K562 (cell line): Measurements from ENCODE around the gene ZSCAN21. TPM values are rescaled to one million over a fixed set of nuclear protein-coding genes. Genes with fewer than 3 reads are reported as not detected.

ENCODE experiments used
- ATAC-seq: fragments of 200-7000 bp; cut with Tn5 transposase; 3 replicates; pipeline ENCODE4 v1.9.1; 2020; ENCODE audit warnings: moderate library complexity
- BruUV-seq: library from RNA; stranded (reverse); fragments of 400-500 nt; replicated peaks from 2 replicates; lab custom pipeline; 2021; lab: Mats Ljungman, UMichigan
- CTCF ChIA-PET: fragments of 300-600 bp; formaldehyde crosslinking; extraction: SDS; loops from one replicate; lab custom pipeline; 2021; ENCODE audit warnings: low intra/inter-chr PET ratio; lab: Yijun Ruan, JAX
- POLR2A ChIA-PET: fragments of 300-600, 350-650 bp; sonication (Branson Sonifier 250); formaldehyde crosslinking; extraction: SDS; loops from one replicate; lab custom pipeline; 2021; ENCODE audit warnings: antibody characterized with exemption, inconsistent platforms; lab: Yijun Ruan, JAX
- DNase-seq, 4 experiments: peaks; one replicate each; pipeline versions ENCODE4 v3.0.0 to v3.0.0-alpha.2; 2011 to 2018; ENCODE audit warnings: low spot score in 3 of 4, mixed read lengths in 3 of 4; ENCODE audit errors: extremely low read depth in 1 of 4
- FAIRE-seq: peaks from 2 replicates; lab custom pipeline; 2011; peaks lifted over from hg19 to GRCh38; lab: Jason Lieb, UNC
- H2AFZ ChIP-seq: 2 replicates; pipeline ENCODE4 v1.6.0; 2011; ENCODE audit warnings: low read depth, low read length, control low read depth, inconsistent platforms
- H3K27ac ChIP-seq: fragments of 200-600 bp; 3 replicates; pipeline ENCODE4 v1.8.0; 2011; ENCODE audit warnings: low read depth, mild to moderate bottlenecking, control low read depth, inconsistent platforms, low read length, moderate library complexity, mixed read lengths; ENCODE audit errors: extremely low read depth
- H3K27me3 ChIP-seq, 2 experiments: fragments of 300-600 bp in 1 of 2; 2 replicates in 1 of 2; 3 replicates in 1 of 2; pipeline versions ENCODE4 v1.6.0 to v1.8.0; 2011; ENCODE audit warnings: inconsistent platforms in 2 of 2, low read length in 2 of 2, mild to moderate bottlenecking in 1 of 2, mixed read lengths in 1 of 2, moderate library complexity in 1 of 2; ENCODE audit not compliant: control insufficient read depth in 2 of 2, insufficient read depth in 2 of 2
- H3K36me3 ChIP-seq: fragments of 300-600 bp; 3 replicates; pipeline ENCODE4 v1.8.0; 2011; ENCODE audit warnings: mild to moderate bottlenecking, low read length, inconsistent platforms; ENCODE audit not compliant: control insufficient read depth, insufficient read depth
- H3K4me1 ChIP-seq, 2 experiments: fragments of 200-600 bp in 1 of 2; replicated peaks in 1 of 2; 2 replicates in 1 of 2; 3 replicates in 1 of 2; pipeline versions ENCODE4 v1.5.1 to v1.8.0; 2011; ENCODE audit warnings: inconsistent platforms in 2 of 2, low read length in 2 of 2, mild to moderate bottlenecking in 1 of 2, mixed read lengths in 1 of 2, moderate library complexity in 1 of 2; ENCODE audit not compliant: control insufficient read depth in 2 of 2, insufficient read depth in 2 of 2
- H3K4me2 ChIP-seq: 2 replicates; pipeline ENCODE4 v1.6.1; 2011; ENCODE audit warnings: low read length, control low read depth, inconsistent platforms, mixed read lengths; ENCODE audit not compliant: insufficient read depth
- H3K4me3 ChIP-seq: fragments of 200-600 bp; sonication (generic), shearing (Covaris generic); 2 replicates; pipeline ENCODE4 v1.5.1; 2016; ENCODE audit warnings: control low read depth, inconsistent platforms
- H3K79me2 ChIP-seq: fragments of 200-600 bp; 3 replicates; pipeline ENCODE4 v1.8.0; 2011; ENCODE audit warnings: low read length, inconsistent platforms; ENCODE audit not compliant: control insufficient read depth, insufficient read depth
- H3K9ac ChIP-seq, 2 experiments: 2 replicates each; pipeline versions ENCODE4 v1.6.0 to v1.6.1; 2011; ENCODE audit warnings: low read depth in 2 of 2, low read length in 2 of 2, control low read depth in 1 of 2, inconsistent platforms in 1 of 2, mild to moderate bottlenecking in 1 of 2, mixed read lengths in 1 of 2; ENCODE audit not compliant: insufficient read depth in 1 of 2
- H3K9me1 ChIP-seq: one replicate; pipeline ENCODE4 v1.6.0; 2011; ENCODE audit warnings: inconsistent platforms, mild to moderate bottlenecking, low read length, moderate library complexity; ENCODE audit not compliant: control insufficient read depth, insufficient read depth
- H3K9me3 ChIP-seq: replicated peaks from 2 replicates; pipeline ENCODE4 v1.5.1; 2011; ENCODE audit warnings: low read depth, low read length, inconsistent platforms; ENCODE audit not compliant: control insufficient read depth, insufficient read depth
- H4K20me1 ChIP-seq: replicated peaks from 2 replicates; pipeline ENCODE4 v1.6.1; 2011; ENCODE audit warnings: low read length, inconsistent platforms, mixed read lengths; ENCODE audit not compliant: control insufficient read depth, insufficient read depth
- ARHGAP35 ChIP-seq: fragments of 450-650 bp; IDR thresholded peaks from 2 replicates; pipeline ENCODE4 v1.6.1; 2018; ENCODE audit not compliant: partially characterized antibody
- ARID2 ChIP-seq: fragments of 450-650 bp; IDR thresholded peaks from 2 replicates; pipeline ENCODE4 v1.6.1; 2017; ENCODE audit warnings: antibody characterized with exemption, mild to moderate bottlenecking
- FOXP1 ChIP-seq: sonication (generic); formaldehyde crosslinking; IDR thresholded peaks from 2 replicates; pipeline ENCODE4 v1.8.0; 2022; ENCODE audit warnings: mild to moderate bottlenecking, missing genetic modification reagents
- GTF3C2 ChIP-seq: IDR thresholded peaks from 3 replicates; pipeline ENCODE4 v1.6.1; 2011; ENCODE audit warnings: borderline replicate concordance, mild to moderate bottlenecking, moderate library complexity; ENCODE audit not compliant: insufficient read length; ENCODE audit errors: extremely low read depth
- HDAC1 ChIP-seq, 2 experiments: fragments of 450-650 bp; IDR thresholded peaks; 2 replicates each; pipeline ENCODE4 v1.6.1; 2016 to 2017; ENCODE audit warnings: inconsistent platforms in 1 of 2, mild to moderate bottlenecking in 1 of 2, moderate library complexity in 1 of 2
- NCOR1 ChIP-seq: fragments of 450-650 bp; IDR thresholded peaks from 2 replicates; pipeline ENCODE4 v1.6.1; 2016; ENCODE audit warnings: mild to moderate bottlenecking, moderate library complexity
- POLR2B ChIP-seq: fragments of 450-650 bp; IDR thresholded peaks from 2 replicates; pipeline ENCODE4 v1.6.1; 2018; ENCODE audit warnings: low read depth; ENCODE audit not compliant: partially characterized antibody
- POLR3G ChIP-seq: IDR thresholded peaks from 2 replicates; pipeline ENCODE4 v1.6.1; 2011; ENCODE audit not compliant: insufficient read length, insufficient replicate concordance; ENCODE audit errors: extremely low read depth
- POU5F1 ChIP-seq: fragments of 150-350 bp; IDR thresholded peaks from 2 replicates; pipeline ENCODE4 v1.6.1; 2014; ENCODE audit warnings: borderline replicate concordance, low read length, low read depth, mild to moderate bottlenecking; ENCODE audit not compliant: partially characterized antibody
- RFX7 ChIP-seq: fragments of 250-450 bp; sonication (Bioruptor Pico); IDR thresholded peaks from 2 replicates; pipeline ENCODE4 v1.5.1; 2021; ENCODE audit warnings: mild to moderate bottlenecking
- SNIP1 ChIP-seq: fragments of 450-650 bp; IDR thresholded peaks from 2 replicates; pipeline ENCODE4 v1.7.1; 2017; ENCODE audit warnings: low read depth, mild to moderate bottlenecking
- STAT5A ChIP-seq: IDR thresholded peaks from 2 replicates; pipeline ENCODE4 v1.6.1; 2012; ENCODE audit warnings: low read length, inconsistent platforms, borderline replicate concordance
- TCF3 ChIP-seq: sonication (generic); formaldehyde crosslinking; IDR thresholded peaks from 2 replicates; pipeline ENCODE4 v1.4.0; 2020; ENCODE audit warnings: mild to moderate bottlenecking, missing genetic modification reagents
- TOE1 ChIP-seq, 2 experiments: fragments of 450-650 bp in 1 of 2; sonication (generic) in 1 of 2; formaldehyde crosslinking in 1 of 2; IDR thresholded peaks; 2 replicates each; pipeline versions ENCODE4 v1.7.1 to v1.8.0; 2016 to 2022; ENCODE audit warnings: borderline replicate concordance in 2 of 2, mild to moderate bottlenecking in 2 of 2, antibody characterized with exemption in 1 of 2, inconsistent platforms in 1 of 2, low read depth in 1 of 2, missing genetic modification reagents in 1 of 2, moderate library complexity in 1 of 2
- ZNF639 ChIP-seq, 2 experiments: fragments of 200-800 bp in 1 of 2; sonication (Bioruptor generic) in 1 of 2; sonication (generic) in 1 of 2; formaldehyde crosslinking in 1 of 2; IDR thresholded peaks in 1 of 2; conservative IDR thresholded peaks in 1 of 2; 2 replicates each; pipeline versions ENCODE4 v1.5.0 to v1.6.1; 2016 to 2020; ENCODE audit warnings: missing compliant biosample characterization in 1 of 2, missing genetic modification characterization in 1 of 2, missing genetic modification reagents in 1 of 2
- ZNF785 ChIP-seq: fragments of 250-450 bp; sonication (Bioruptor Pico); IDR thresholded peaks from 2 replicates; pipeline ENCODE4 v1.4.0; 2020; ENCODE audit warnings: mild to moderate bottlenecking
- WGBS: fragments of 100-300 bp; shearing (Covaris generic); methylation state at CpG from one replicate; pipeline ENCODE4 v1.1.6; 2016; ENCODE audit warnings: low coverage, mixed read lengths; ENCODE audit not compliant: insufficient coverage; ENCODE audit errors: missing lambda C conversion rate; 5-methylcytosine and 5-hydroxymethylcytosine counted together
- in situ Hi-C: fragments of 300-500 bp; cut with MboI; formaldehyde crosslinking; loops from 4 replicates; pipeline ENCODE4 v1.15.0; 2018; ENCODE audit warnings: inconsistent platforms, mixed read lengths
- intact Hi-C: fragments of 100-400 bp; cut with micrococcal nuclease; formaldehyde crosslinking; loops from 2 replicates; pipeline ENCODE4 v1.14.2; 2022
- polyA plus RNA-seq, 8 experiments: library from polyadenylated mRNA; depleted of rRNA in 4 of 8; stranded (reverse) in 5 of 8; unstranded in 3 of 8; fragments of >200 nt; fragmentation: Nextera tagmentation in 2 of 8; fragmentation: Illumina TruSeq in 1 of 8; extraction: Ambion mirVana in 2 of 8; extraction: Trizol in 1 of 8; gene quantifications; 2 replicates each; pipeline versions ENCODE4 v1.2.1 to v1.2.3, GENCODE V29; 2011 to 2014; ENCODE audit warnings: inconsistent platforms in 1 of 8, missing spikeins in 1 of 8
- total RNA-seq, 7 experiments: library from RNA; depleted of rRNA in 6 of 7; stranded (reverse); fragments of >200 nt in 6 of 7; fragmentation: Illumina TruSeq in 2 of 7; extraction: Trizol in 2 of 7; gene quantifications; 2 replicates each; pipeline versions ENCODE4 v1.2.1 to v1.2.3, GENCODE V29; 2011 to 2021; ENCODE audit warnings: low replicate concordance in 1 of 7

The ZSCAN21 gene
- total and polyA plus RNA-seq, 9 of the 15 experiments (the other 6 are each of a cell fraction or from before 2014, with no cell fraction given) = 5.9 to 15.5 (median 13.2) TPM

GRCh38 chr7:100089458-100090196 lies 40.1 kb downstream of the ZSCAN21 start:
- POLR2A ChIA-PET = interaction anchor here (0.6 to 7.9 kb wide), 2 partner anchors 11 to 59 kb away, joined by 3 to 115 read pairs; partner anchors contain the start of genes AP4M1, LAMTOR4 and MCM7
- ATAC-seq = no peak
- Histone ChIP-seq H3K4me3 (peak overlapping the region; percentile 87), H4K20me1 (peaks cover 23% of the 10 kb centered on the region), H3K9me1 (no peaks in the 10 kb centered on the region), H3K9me3 (no peaks in the 10 kb centered on the region), H3K4me2 (peak overlapping the region; percentile 96), H3K27me3 (no peaks in the 10 kb centered on the region), H3K4me1 (peaks cover 23 to 26% of the 10 kb centered on the region in 2 experiments), H3K27ac (peak overlapping the region; percentile 97), H3K79me2 (peaks cover 19% of the 10 kb centered on the region), H2AFZ (peak overlapping the region; percentile 98), H3K9ac (peak overlapping the region; percentile 96 to 97), H3K36me3 (peaks cover 49% of the 10 kb centered on the region)
- intact Hi-C loops (no loop called here), in situ Hi-C loops (no loop called here)
- BruUV-seq = no TSS peak
- WGBS = 3% methylated on average over 7 of the region's 7 CpGs
- no peak for FAIRE-seq
- CTCF ChIA-PET = no interaction called here
- DNase-seq = peak in 1 of 4 experiments; percentile 46
- TF ChIP-seq ZNF639 (CRISPR knock-in tag; conservative IDR thresholded peaks at IDR 0.05 in 1 of 2, IDR thresholded peaks at IDR 0.05 in 1 of 2) (no peak), NCOR1 (no peak), POLR2B (peak; percentile 19), FOXP1 (CRISPR knock-in tag) (no peak), TOE1 (IDR thresholded peaks at IDR 0.05; ENCODE audit: borderline replicate concordance) (no peak), TOE1 (CRISPR knock-in tag; IDR thresholded peaks at IDR 0.05; ENCODE audit: borderline replicate concordance, low read depth) (no peak), ARID2 (peak; percentile 68; the same call in 1 of the 2 replicates), TCF3 (CRISPR knock-in tag) (no peak), ZNF785 (CRISPR knock-in tag) (no peak), RFX7 (CRISPR knock-in tag) (no peak), POLR3G (no peak), ARHGAP35 (peak; percentile 52), SNIP1 (no peak), HDAC1 (IDR thresholded peaks at IDR 0.05) (0 out of 4 replicates have a peak, but pooled peaks of 1 of the 2 experiments have one; percentile 6), STAT5A (no peak), GTF3C2 (no peak), POU5F1 (no peak)
